HS-5 (cell line): Measurements from ENCODE around the gene C10orf95.

Source experiments
- DNase-seq: peaks from one replicate; pipeline ENCODE4 v3.0.0-alpha.2; 2012; ENCODE audit warnings: low read depth

Gene C10orf95

DNA sequence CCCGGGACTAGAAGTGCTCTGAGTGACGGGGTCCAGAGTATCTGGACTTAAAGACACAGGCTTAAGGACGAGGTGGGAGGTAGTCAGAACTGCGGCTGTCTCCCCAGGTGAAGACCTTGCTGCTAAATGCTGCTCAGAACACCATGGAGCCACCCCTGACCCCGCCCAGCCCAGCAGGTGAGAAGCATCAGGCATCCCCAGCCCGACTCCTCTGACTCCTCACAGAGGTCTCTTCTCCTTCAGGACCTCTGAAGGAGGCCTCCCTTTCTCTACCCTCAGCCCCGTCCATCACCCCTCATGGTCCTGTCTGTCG, 50.0 kb downstream of the C10orf95 start:
- DNase-seq = no peak

DNA sequence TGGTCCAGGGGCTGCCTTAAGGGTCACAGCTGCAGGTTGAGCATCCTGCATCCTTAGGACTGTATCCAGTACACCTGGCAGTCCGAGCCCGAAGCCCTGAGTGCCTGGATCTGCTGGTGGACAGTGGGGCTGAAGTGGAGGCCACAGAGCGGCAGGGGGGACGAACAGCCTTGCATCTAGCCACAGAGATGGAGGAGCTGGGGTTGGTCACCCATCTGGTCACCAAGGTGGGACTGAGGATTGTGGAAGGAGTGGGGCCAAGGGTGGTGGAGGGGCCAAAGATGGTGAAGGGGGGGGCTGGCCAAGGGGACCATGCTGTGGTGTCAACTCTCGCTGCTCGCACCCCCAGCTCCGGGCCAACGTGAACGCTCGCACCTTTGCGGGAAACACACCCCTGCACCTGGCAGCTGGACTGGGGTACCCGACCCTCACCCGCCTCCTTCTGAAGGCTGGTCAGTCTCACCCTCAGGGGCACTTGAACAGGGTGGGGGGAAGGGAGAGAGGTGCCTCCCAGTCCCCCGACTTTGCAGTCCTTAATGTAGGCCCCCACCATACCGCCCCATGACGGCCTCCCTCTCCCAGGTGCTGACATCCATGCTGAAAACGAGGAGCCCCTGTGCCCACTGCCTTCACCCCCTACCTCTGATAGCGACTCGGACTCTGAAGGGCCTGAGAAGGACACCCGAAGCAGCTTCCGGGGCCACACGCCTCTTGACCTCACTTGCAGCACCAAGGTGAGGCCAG, 50.6 kb downstream of the C10orf95 start:
- DNase-seq = no peak

DNA sequence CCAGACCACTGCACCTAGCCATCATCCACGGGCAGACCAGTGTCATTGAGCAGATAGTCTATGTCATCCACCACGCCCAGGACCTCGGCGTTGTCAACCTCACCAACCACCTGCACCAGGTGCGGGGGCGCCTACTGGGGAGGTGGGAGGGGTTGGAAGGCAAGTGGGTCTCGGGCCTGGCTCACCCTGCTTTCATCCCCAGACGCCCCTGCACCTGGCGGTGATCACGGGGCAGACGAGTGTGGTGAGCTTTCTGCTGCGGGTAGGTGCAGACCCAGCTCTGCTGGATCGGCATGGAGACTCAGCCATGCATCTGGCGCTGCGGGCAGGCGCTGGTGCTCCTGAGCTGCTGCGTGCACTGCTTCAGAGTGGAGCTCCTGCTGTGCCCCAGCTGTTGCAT, 51.3 kb downstream of the C10orf95 start:
- DNase-seq = no peak
